HCT116 (cell line): ENCODE measurements around the gene SPSB3.

Experiments
- CEBPB ChIP-seq: IDR thresholded peaks from 2 replicates; pipeline ENCODE4 v1.6.1; 2012; ENCODE audit warnings: low read depth
- EZH2 ChIP-seq: fragments of 200-600 bp; sonication (generic); IDR thresholded peaks from 2 replicates; pipeline ENCODE4 v1.6.1; 2017; ENCODE audit warnings: antibody characterized with exemption, mixed run types
- EZH2phosphoT487 ChIP-seq: fragments of 200-600 bp; IDR thresholded peaks from 2 replicates; pipeline ENCODE4 v1.6.1; 2018; ENCODE audit warnings: antibody characterized with exemption, borderline replicate concordance
- POLR2A ChIP-seq: IDR thresholded peaks from 2 replicates; pipeline ENCODE4 v1.7.0; 2011; ENCODE audit warnings: borderline replicate concordance; ENCODE audit not compliant: insufficient read depth, insufficient read length; ENCODE audit errors: extremely low read depth
- POLR2AphosphoS5 ChIP-seq: IDR thresholded peaks from 2 replicates; pipeline ENCODE4 v1.6.1; 2011; ENCODE audit warnings: mild to moderate bottlenecking, low read depth, low read length, moderate library complexity
- RAD21 ChIP-seq: IDR thresholded peaks from 2 replicates; pipeline ENCODE4 v1.6.1; 2012; ENCODE audit warnings: low read depth, mild to moderate bottlenecking
- TCF7L2 ChIP-seq: IDR thresholded peaks from 2 replicates; pipeline ENCODE4 v1.7.0; 2011; ENCODE audit warnings: borderline replicate concordance, inconsistent platforms; ENCODE audit not compliant: insufficient read depth, insufficient read length; ENCODE audit errors: extremely low read depth
- YY1 ChIP-seq: IDR thresholded peaks from 2 replicates; pipeline ENCODE4 v1.6.1; 2011; ENCODE audit warnings: low read length, low read depth, moderate library complexity, mild to moderate bottlenecking; ENCODE audit not compliant: insufficient replicate concordance; ENCODE audit errors: extremely low read depth
- ZFX ChIP-seq: fragments of 450-650 bp; IDR thresholded peaks from 2 replicates; pipeline ENCODE4 v1.6.1; 2017
- TF ChIP-seq, protein P1 (sequence below), 3 experiments: fragments of 200-600 bp in 1 of 3; sonication (generic) in 1 of 3; IDR thresholded peaks in 2 of 3; conservative IDR thresholded peaks in 1 of 3; 2 replicates each; pipeline ENCODE4 v1.5.1; 2012 to 2017; ENCODE audit warnings: low read depth in 2 of 3, low read length in 2 of 3, antibody characterized with exemption in 1 of 3, borderline replicate concordance in 1 of 3, control low read depth in 1 of 3, mild to moderate bottlenecking in 1 of 3, mixed read lengths in 1 of 3, mixed run types in 1 of 3, moderate library complexity in 1 of 3; ENCODE audit not compliant: insufficient read depth in 1 of 3
- TF ChIP-seq, protein P2 (sequence below): IDR thresholded peaks from 2 replicates; pipeline ENCODE4 v1.6.1; 2012

DNA sequence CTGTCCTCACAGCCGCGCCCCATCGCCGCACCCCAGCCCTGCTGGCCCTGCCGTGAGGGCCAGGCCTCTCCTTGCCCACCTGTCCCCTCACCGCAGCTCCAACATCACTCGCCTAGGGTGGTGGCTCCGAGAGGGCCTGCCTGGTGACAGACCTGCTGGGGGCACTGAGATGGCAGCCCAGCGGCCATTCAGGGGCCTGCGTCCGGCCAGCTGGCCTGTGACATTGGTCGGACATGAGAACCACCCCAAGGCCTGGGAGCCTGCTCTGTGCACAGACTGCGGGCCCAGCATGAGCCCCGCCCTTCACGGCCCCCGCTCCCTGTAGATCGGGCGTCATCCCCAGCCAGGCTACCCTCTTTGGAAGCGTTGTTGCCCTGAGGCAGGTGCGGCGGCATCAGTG, 22.9 kb downstream of the SPSB3 start:
- TF ChIP-seq, protein P1, sequence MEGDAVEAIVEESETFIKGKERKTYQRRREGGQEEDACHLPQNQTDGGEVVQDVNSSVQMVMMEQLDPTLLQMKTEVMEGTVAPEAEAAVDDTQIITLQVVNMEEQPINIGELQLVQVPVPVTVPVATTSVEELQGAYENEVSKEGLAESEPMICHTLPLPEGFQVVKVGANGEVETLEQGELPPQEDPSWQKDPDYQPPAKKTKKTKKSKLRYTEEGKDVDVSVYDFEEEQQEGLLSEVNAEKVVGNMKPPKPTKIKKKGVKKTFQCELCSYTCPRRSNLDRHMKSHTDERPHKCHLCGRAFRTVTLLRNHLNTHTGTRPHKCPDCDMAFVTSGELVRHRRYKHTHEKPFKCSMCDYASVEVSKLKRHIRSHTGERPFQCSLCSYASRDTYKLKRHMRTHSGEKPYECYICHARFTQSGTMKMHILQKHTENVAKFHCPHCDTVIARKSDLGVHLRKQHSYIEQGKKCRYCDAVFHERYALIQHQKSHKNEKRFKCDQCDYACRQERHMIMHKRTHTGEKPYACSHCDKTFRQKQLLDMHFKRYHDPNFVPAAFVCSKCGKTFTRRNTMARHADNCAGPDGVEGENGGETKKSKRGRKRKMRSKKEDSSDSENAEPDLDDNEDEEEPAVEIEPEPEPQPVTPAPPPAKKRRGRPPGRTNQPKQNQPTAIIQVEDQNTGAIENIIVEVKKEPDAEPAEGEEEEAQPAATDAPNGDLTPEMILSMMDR (IDR thresholded peaks at IDR 0.05 in 2 of 3, conservative IDR thresholded peaks at IDR 0.05 in 1 of 3; ENCODE audit: borderline replicate concordance in 1 of 3, insufficient read depth in 1 of 3, low read depth in 2 of 3, low read length in 2 of 3): no peak
- TF ChIP-seq EZH2: no peak
- TF ChIP-seq POLR2A: no peak
- no peak for TF ChIP-seq POLR2AphosphoS5
- no peak for TF ChIP-seq ZFX
- no peak for TF ChIP-seq CEBPB
- no peak for TF ChIP-seq TCF7L2
- no peak for TF ChIP-seq YY1
- TF ChIP-seq EZH2phosphoT487: no peak
- TF ChIP-seq, protein P2, sequence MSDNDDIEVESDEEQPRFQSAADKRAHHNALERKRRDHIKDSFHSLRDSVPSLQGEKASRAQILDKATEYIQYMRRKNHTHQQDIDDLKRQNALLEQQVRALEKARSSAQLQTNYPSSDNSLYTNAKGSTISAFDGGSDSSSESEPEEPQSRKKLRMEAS: no peak
- no peak for TF ChIP-seq RAD21
